OCI-LY7 (cell line): ENCODE data around the gene ARHGEF19.

Source experiments
- CTCF ChIP-seq: fragments of 200-600 bp; sonication (generic); conservative IDR thresholded peaks from 2 replicates; pipeline ENCODE4 v1.5.1; 2014; ENCODE audit warnings: mild to moderate bottlenecking, antibody characterized with exemption, low read length, moderate library complexity, mixed read lengths
- EZH2phosphoT487 ChIP-seq: fragments of 200-600 bp; sonication (generic); IDR thresholded peaks from 2 replicates; pipeline ENCODE4 v1.6.1; 2018; ENCODE audit warnings: low read depth, borderline replicate concordance, mild to moderate bottlenecking, mixed run types, antibody characterized with exemption, low read length, moderate library complexity, mixed read lengths

DNA sequence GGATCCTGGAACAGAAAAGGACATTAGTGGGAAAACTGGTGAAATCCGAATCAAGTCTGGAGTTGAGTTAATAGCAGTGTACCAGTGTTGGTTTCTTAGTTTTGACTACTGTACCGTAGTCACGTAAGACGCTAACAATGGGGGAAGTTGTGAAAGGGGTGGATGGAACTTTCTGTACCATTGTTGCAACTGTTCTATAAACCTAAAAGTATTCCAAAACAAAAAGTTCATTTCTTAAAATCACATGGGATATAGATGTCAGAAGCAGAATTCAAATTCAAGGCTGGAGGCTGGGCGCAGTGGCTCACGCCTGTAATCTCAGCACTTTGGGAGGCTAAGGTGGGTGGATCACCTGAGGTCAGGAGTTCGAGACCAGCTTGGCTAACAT, 16.9 kb downstream of the ARHGEF19 start:
- no peak for TF ChIP-seq CTCF
- no peak for TF ChIP-seq EZH2phosphoT487
